Activated T-cell treated with anti-CD3 and anti-CD28 coated beads, Interleukin-2, amount 50 U/mL, for 4 hours (primary cell): ENCODE data around the gene EXOC8. TPM values are rescaled to one million over a fixed set of nuclear protein-coding genes. Genes with fewer than 3 reads are reported as not detected.

Experiments
- ATAC-seq, 2 donors: fragments of 200-7000 bp; cut with Tn5 transposase; one replicate each; pipeline ENCODE4 v1.10.0; 2021
- DNase-seq: peaks from one replicate; pipeline ENCODE4 v3.0.0-alpha.2; 2020
- H3K27me3 Mint-ChIP-seq: one replicate; pipeline ENCODE4 v1.8.0; 2021; ENCODE audit warnings: low read depth, mixed read lengths
- H3K36me3 Mint-ChIP-seq: one replicate; pipeline ENCODE4 v1.8.0; 2022; ENCODE audit warnings: mixed read lengths; ENCODE audit not compliant: insufficient read depth
- H3K4me1 Mint-ChIP-seq: one replicate; pipeline ENCODE4 v1.8.0; 2021; ENCODE audit warnings: low read depth, mixed read lengths
- H3K4me3 Mint-ChIP-seq: one replicate; pipeline ENCODE4 v1.8.0; 2021; ENCODE audit warnings: mild to moderate bottlenecking, moderate library complexity, mixed read lengths
- H3K9me3 Mint-ChIP-seq: one replicate; pipeline ENCODE4 v1.8.0; 2021; ENCODE audit warnings: mixed read lengths
- total RNA-seq, 3 donors: library from RNA; stranded (reverse); gene quantifications; one replicate each; pipeline ENCODE4 v1.2.1, GENCODE V29; 2021

The EXOC8 gene
- total RNA-seq, 3 donors from 2014 or later = 13.5 to 14.0 (median 13.9) TPM

DNA sequence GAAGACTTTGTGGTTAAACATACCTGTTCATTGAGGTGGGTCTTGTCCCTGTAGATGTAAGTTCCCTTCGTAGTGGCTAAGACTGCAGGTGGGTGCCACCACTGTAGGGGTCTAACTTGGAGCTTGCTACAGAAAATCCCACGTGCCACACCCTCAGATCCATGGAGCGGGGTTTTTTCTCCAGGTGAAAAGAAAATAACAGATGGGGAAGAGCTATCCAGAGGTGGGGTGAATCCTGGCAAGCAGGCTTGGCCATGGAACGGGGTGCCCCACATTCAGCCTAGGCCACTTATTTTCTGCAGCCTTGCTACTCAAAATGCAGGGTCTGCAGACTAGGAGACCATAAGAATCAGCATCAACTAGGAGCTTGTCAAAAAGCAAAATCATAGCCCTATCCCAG lies 24.0 kb downstream of the EXOC8 start:
- no peak overlapping the region for H3K4me3 Mint-ChIP-seq
- H3K36me3 Mint-ChIP-seq = no peaks in the 10 kb centered on the region
- no peaks in the 10 kb centered on the region for H3K9me3 Mint-ChIP-seq
- H3K4me1 Mint-ChIP-seq = no peaks in the 10 kb centered on the region
- DNase-seq (no peak), ATAC-seq (no peak)
- no peaks in the 10 kb centered on the region for H3K27me3 Mint-ChIP-seq

DNA sequence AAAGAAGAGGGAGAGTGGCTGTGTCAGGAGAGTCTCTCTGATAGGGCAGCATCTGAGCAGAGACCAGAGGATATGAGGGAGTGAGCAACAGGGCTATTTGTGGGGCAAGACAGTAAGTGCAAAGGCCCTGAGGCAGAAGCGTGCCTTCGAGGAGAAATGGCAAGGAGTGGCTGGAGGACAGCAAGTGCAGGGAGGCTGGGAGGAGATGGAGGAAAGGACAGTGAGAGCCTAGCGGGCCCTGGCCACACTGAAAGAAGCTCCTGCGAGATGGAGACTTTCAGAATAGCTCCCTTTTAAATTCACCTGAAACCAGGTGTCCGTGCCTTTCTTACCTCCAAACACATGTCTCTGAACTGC lies 25.2 kb downstream of the EXOC8 start:
- no peak overlapping the region for H3K4me3 Mint-ChIP-seq
- H3K4me1 Mint-ChIP-seq = no peaks in the 10 kb centered on the region
- no peaks in the 10 kb centered on the region for H3K9me3 Mint-ChIP-seq
- no peaks in the 10 kb centered on the region for H3K36me3 Mint-ChIP-seq
- H3K27me3 Mint-ChIP-seq = no peaks in the 10 kb centered on the region
- DNase-seq (no peak), ATAC-seq (no peak)

DNA sequence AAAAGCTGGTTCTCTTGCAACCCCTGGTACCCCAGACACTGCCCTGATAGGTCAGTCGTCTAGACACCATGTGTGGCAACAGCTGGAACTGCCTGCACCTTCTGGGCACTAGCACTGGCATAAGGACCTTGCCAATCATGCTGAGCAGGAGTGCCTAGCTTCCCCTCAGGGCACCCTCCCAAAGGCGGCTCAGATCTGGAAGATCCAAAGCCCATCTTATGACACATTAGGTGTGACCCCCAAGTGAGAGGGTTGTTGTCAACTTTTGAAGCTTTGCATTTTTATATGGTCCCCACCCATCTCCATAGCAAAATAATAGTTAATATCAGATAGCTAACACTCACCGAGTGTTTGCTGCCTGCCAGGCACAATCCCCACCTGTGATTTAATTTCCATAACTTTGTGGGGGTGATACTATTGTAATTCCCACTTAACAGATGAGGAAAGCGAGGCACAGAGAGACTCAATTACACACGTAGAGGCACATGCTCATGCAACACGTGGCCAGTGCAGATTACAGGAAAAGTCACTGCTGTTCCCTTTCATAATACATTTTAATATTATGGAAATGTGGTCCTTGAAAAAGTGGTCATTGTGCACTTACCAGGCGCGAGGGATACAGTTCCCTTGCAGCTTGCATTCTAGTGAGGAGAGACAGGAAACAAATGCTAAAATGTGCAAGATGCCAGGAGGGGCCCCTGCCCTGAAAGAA lies 25.8 kb downstream of the EXOC8 start:
- Mint-ChIP-seq H3K4me1 (no peaks in the 10 kb centered on the region), H3K27me3 (no peaks in the 10 kb centered on the region), H3K4me3 (no peak overlapping the region), H3K9me3 (no peaks in the 10 kb centered on the region), H3K36me3 (no peaks in the 10 kb centered on the region)
- DNase-seq (no peak), ATAC-seq (no peak)

DNA sequence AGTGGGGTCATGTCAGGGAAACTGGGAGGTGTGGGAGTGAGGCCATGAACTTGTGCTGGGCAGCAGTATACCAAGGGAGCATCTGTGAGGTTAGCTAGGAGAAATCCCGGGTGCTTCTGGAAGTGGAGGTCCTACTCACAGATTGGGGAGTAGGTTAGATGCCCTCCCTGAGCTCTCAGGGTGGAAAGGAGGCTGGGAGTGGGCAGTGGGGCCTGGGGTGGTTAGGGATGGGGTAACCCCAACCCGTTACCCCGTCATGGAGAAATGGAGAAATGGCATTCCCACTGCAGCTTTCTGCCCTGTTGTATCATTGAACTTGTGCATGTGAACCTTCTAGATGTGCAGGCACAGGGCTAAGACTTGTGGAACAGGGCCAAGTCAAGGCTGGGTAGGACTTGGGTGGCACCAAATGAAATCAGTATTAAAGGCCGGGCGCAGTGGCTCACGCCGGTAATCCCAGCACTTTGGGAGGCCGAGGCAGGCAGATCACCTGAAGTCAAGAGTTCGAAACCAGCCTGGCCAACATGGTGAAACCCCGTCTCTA lies 27.2 kb downstream of the EXOC8 start:
- Mint-ChIP-seq H3K9me3 (no peaks in the 10 kb centered on the region), H3K27me3 (no peaks in the 10 kb centered on the region), H3K4me3 (no peak overlapping the region), H3K4me1 (no peaks in the 10 kb centered on the region), H3K36me3 (no peaks in the 10 kb centered on the region)
- no peak for DNase-seq
- ATAC-seq = no peak

DNA sequence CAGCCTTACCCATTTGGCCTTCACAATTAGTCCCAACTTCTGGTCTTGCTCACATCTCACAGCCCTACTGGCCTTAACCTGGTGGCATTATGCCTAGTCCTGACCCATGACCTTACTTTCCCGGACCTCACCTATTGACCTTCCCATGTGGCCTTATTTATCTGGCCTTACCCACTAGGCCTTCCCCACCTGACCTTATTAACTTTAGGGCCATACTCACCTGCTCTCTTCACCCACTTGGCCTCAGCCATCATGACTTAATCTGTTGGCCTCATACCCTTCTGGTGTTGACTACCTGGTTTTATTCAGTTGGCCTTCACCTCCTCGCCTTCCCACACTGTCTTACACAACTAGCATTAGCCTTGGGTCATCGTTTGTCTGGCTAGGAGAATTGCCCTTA lies 35.7 kb downstream of the EXOC8 start:
- no peaks in the 10 kb centered on the region for H3K27me3 Mint-ChIP-seq
- no peaks in the 10 kb centered on the region for H3K36me3 Mint-ChIP-seq
- ATAC-seq (no peak), DNase-seq (no peak)
- no peaks in the 10 kb centered on the region for H3K9me3 Mint-ChIP-seq
- no peak overlapping the region for H3K4me3 Mint-ChIP-seq
- no peaks in the 10 kb centered on the region for H3K4me1 Mint-ChIP-seq

DNA sequence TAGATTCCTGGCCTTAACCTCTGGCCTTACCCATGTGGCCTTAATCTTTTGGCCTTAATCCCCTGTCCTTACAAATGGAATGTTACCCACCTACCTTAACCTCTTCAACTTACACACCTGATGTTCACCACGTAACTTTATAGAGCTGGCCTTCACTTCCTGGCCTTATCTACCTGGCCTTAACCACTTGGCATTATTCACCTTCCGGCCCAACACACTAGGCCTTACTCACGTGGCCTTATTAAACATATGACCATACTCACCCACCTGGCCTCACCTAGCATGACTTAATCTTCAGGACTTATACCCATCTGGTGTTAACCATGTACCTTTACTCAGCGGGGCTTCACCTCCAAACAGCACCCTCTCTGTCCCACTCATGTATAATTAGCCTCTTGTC lies 41.7 kb downstream of the EXOC8 start:
- no peaks in the 10 kb centered on the region for H3K4me1 Mint-ChIP-seq
- no peaks in the 10 kb centered on the region for H3K27me3 Mint-ChIP-seq
- no peak for DNase-seq
- H3K4me3 Mint-ChIP-seq = no peak overlapping the region
- no peaks in the 10 kb centered on the region for H3K36me3 Mint-ChIP-seq
- no peak for ATAC-seq
- no peaks in the 10 kb centered on the region for H3K9me3 Mint-ChIP-seq

DNA sequence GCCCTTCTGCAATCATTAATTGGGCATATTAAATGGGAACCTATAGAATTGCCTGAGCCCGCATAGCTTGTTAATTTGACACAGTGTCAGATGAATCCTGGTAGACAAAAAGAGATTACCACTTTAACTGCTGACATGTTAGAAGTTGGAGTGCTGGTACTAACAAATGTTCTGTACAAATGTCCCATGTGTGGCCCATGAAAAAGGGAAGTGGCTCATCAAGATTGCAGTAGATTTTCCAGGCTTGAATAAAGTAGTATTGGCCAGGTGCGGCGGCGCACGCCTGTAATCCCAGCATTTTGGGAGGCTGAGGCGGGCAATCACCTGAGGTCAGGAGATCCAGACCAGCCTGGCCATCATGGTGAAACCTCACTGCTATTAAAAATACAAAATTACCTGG lies 51.0 kb downstream of the EXOC8 start:
- Mint-ChIP-seq H3K4me3 (no peak overlapping the region), H3K4me1 (no peaks in the 10 kb centered on the region), H3K36me3 (no peaks in the 10 kb centered on the region), H3K27me3 (peaks cover 2% of the 10 kb centered on the region), H3K9me3 (no peaks in the 10 kb centered on the region)
- DNase-seq (no peak), ATAC-seq (no peak)

DNA sequence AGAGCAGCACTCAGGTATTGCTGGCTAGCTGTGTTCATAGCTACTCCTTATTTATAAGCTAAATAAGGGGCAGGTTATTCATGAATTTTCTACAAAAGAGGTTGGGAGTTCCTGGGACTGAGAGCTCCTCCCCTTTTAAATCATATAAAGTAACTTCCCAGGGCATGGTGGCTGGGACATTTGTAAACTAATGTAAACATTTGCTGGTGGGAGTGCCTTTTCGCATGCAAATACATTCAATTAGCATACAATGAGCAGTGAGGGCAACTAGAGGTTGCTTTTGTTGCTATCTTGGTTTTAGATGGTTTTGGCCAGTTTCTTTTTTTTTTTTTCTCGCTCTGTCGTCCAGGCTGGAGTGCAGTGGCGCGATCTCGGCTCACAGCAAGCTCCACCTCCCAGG lies 53.2 kb downstream of the EXOC8 start:
- H3K36me3 Mint-ChIP-seq = no peaks in the 10 kb centered on the region
- ATAC-seq (no peak), DNase-seq (no peak)
- no peaks in the 10 kb centered on the region for H3K9me3 Mint-ChIP-seq
- no peaks in the 10 kb centered on the region for H3K4me1 Mint-ChIP-seq
- H3K4me3 Mint-ChIP-seq = no peak overlapping the region
- H3K27me3 Mint-ChIP-seq = peaks cover 2% of the 10 kb centered on the region

Other genes with a start within 250 kb of the EXOC8 start
- gene TRIM67, start 175.8 kb downstream of the EXOC8 start, total RNA-seq = not detected
- 10 to 100 TPM; 37.1 to 39.8 (median 39.5) TPM for gene GNPAT, start 96.6 kb downstream of the EXOC8 start, total RNA-seq
- 10 to 100 TPM in 2 of 3 donors, 1 to 10 TPM in 1; 9.9 to 15.2 (median 12.9) TPM for gene SPRTN, start 441 bp upstream of the EXOC8 start, total RNA-seq
- gene EGLN1, start 84.4 kb upstream of the EXOC8 start, total RNA-seq = 10 to 100 TPM; 11.9 to 14.0 (median 13.4) TPM
- 10 to 100 TPM; 40.6 to 43.3 (median 43.1) TPM for gene TSNAX, start 190.8 kb upstream of the EXOC8 start, total RNA-seq